GM19372 (cell line): ENCODE results near the gene PHKG2.
"Not testable (repeated sequence)": the region's sequence is repeated elsewhere in the genome, so short reads cannot be mapped to it uniquely, and the experiment has no call there.

Source experiments
- ATAC-seq: cut with Tn5 transposase; IDR thresholded peaks from one replicate; pipeline ENCODE4 v1.9.1; 2021; ENCODE audit warnings: mild to moderate bottlenecking, low read depth, moderate library complexity; ENCODE audit not compliant: unreplicated experiment

PHKG2 gene

DNA sequence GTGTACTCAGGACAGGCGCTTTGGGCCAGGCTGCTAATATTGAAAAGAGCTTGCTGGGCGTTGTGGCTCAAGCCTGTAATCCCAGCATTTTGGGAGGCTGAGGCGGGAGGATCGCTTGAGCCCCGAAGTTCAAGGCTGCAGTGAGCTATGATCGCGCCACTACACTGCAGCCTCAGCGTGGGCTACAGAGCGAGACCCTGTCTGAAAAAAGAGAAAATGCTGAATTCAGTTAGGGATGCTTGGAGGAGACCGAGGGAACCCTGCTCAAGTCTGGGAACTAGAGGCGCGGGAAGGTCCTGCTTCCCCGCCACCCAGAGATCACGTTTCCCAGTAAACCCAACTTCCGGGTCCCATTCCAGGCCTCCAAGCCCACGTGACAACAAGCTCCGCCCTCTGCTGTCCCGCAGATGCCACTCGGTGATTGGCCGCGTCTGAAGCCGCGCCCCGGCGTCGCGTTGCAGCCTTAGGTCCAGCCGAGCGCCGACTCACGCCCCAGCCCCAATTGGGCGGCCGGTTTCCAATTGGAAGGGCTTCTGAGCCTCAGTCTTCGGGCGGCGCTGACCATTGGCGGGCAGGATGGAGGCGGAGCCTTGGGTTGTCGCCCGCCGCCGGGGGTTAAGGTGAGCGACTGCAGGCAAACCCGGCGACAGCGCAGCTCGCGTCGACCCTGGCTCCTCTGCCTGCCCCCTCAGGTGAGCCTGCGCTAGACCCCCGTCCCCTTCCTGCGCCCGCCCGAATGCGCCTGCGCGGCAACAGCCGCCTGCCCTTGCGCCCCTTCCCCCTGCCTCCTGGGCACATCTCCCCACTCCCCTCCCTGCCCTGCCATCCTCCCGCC is at the start of gene PHKG2:
PHKG2 (plus strand) TSS at position 627 of the 835 bp plus-strand sequence. CDS start 396 bp downstream, outside the sequence.
- peak; percentile 94 for ATAC-seq

DNA sequence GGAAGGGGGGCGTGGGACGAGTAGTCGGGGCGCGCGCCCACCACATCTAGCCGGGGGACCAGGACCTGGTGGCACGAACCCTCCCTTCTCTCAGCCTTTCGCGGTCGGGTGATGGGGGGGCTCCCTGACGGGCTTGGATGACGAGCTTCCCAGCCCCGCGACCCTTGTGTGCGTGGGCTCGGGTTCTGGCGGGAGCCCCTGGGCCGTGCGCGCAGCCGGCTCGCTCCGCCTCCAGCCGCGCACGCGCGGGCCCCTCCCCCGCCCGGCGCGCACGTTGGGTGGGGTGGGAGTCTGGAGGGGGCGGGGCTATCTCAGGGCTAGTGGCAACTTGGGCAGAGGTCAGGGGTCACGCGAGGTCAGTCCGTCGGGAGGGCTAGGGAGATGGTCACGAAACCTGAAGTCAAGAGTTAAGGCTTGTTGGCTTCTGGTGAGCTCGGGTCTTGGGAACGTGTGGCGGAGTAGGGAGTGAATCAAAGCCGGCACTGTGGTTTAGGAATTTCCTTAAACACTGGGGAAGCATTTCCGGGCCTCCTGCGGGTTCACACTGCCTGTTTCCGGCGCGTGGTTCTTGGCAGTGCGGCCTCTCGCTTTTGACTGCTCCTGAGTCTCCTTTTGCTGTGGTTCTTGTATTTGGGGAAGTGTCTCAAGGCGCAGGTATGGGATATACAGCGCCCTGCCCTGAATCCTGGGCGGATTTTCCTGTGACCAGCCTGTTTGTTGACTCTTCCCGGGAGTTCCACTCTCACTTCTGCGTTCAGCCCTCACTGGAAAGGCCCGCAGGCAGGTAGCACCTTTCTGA is 49.2 kb upstream of the PHKG2 start, which contains the start of gene SRCAP:
SRCAP (plus strand) TSS at position 356 of the 799 bp plus-strand sequence. CDS start 1,654 bp downstream, outside the sequence.
- peak; percentile 31 for ATAC-seq

DNA sequence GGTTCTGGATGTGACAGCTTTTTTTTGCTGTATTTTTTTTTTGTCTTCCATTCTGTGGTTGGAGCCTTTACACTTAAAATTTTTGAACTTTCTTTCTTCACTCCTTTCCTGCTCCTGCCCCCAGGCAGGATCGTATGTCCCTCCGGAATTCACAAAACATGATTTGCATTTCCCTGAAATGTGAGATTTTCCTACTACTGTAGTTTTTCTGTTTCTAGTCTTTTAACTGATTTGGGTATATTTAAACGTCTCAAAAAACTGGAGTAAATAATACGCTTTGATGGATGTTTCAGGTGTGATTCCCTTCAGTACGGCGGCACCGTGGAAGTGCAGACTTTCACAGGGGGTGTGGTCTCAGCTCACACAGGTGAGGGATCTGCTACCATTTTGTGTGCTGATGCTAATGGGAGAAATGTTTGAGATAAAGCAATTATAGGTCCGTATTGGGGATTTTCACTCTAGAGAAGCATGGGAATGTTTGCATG is 48.6 kb upstream of the PHKG2 start:
- no peak for ATAC-seq

- no peak for ATAC-seq
Observed at GRCh38 chr16:30700491-30700890, 47.7 kb upstream of the PHKG2 start.

GRCh38 chr16:30700971-30701370 is 47.3 kb upstream of the PHKG2 start:
- ATAC-seq: no peak

DNA sequence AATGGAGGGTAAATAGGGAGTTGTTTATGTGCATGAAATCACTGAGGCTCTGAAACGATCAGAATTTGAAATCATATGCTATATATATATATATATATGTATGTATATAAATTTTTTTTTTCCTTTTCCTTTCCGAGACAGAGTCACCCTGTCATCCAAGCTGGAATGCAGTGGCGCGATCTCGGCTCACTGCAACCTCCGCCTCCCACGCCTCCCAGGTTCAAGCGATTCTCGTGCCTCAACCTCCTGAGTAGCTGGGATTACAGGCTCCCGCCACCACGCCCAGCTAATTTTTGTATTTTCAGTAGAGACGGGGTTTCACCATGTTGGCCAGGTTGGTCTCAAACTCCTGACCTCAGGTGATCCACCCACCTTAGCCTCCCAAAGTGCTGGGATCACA is 45.2 kb upstream of the PHKG2 start:
- not testable (repeated sequence) for ATAC-seq

DNA sequence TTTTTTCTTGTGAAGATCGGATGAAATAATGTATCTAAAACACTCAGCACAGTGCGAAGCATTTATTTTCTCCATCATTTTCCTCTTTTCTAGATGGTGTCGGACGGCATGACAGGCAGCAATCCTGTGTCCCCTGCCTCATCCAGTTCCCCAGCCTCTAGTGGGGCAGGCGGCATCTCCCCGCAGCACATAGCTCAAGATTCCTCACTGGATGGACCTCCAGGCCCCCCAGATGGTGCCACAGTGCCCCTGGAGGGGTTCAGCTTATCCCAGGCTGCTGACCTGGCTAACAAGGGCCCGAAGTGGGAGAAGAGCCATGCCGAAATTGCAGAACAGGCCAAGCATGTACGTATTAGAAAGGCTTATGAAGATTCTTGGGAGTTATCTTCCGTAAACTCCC is 44.3 kb upstream of the PHKG2 start:
- ATAC-seq: no peak

GRCh38 chr16:30706046-30706445 is 42.2 kb upstream of the PHKG2 start:
- ATAC-seq: no peak

DNA sequence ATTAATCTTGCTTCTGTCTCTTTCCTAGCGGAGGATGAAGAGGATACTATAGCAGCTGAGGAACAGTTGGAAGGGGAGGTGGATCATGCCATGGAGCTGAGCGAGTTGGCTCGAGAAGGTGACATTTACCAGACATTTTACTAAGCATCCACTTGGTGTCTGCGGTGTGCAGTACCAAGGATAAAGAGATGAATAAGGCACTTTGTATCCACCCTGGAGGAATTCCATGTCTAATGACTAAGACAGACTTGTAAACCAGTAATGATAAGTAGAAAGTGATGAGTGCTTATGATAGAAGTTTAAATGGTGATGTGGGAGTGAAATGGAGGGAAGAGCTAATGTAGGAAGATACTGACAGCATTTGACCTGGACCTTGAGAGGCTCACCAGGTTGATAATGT is 37.3 kb upstream of the PHKG2 start:
- ATAC-seq: no peak

GRCh38 chr16:30711712-30712111 is 36.5 kb upstream of the PHKG2 start:
- ATAC-seq: no peak

DNA sequence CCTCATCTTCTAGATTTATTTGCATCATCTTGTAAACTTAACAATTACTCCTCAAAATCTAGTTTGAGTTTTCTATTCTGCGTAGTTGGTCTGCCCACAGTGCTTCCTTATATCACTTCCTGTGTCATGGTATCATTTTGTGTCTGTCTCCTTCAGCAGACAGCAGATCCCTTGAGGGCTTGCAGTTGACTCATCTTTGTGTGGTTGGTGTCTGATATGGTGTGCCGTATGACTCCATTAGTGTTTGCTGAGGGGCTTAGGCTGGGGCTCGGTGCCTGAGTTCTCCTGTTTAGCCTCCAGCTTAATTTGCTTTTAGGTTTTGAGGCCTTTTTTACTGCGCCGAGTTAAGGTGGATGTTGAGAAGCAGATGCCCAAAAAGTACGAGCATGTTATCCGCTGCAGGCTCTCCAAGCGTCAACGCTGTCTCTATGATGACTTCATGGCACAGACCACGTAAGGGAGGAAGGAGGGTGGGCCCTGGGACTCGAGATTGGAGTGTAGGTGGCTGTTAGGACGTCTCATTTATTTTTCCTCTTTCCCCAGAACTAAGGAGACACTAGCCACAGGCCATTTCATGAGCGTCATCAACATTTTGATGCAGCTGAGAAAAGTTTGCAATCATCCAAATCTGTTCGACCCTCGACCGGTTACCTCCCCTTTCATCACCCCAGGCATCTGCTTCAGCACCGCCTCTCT is 32.3 kb upstream of the PHKG2 start:
- no peak for ATAC-seq

DNA sequence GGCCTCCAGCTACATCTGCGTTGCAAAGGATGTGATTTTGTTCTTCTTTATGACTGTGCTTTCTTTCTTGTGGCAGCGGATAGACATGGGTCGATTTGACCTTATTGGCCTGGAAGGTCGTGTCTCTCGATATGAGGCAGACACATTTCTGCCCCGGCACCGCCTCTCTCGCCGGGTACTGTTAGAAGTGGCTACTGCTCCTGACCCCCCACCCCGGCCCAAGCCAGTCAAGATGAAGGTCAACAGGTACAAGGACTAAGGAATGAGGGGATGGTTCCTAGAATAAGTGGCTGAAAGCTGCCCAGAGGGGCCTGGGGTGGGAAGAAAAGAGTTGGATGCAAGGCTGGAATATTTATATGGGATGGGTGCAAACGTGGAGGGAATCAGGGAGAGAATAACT is 28.1 kb upstream of the PHKG2 start:
- ATAC-seq: no peak

- no peak for ATAC-seq
Observed at GRCh38 chr16:30720694-30721093, 27.5 kb upstream of the PHKG2 start.

DNA sequence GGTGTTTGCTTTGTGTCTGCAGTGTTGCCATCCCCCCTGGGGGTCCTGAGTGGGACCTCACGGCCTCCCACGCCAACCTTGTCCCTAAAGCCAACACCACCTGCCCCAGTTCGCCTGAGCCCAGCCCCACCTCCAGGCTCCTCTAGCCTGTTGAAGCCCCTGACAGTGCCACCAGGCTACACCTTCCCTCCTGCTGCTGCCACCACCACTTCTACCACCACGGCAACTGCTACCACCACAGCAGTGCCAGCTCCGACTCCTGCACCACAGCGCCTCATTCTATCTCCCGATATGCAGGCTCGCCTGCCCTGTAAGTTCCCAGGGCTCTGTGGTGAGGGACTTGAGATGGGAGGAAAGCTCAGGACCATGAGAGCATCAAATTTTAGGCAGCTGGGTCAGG is 27.1 kb upstream of the PHKG2 start:
- no peak for ATAC-seq

DNA sequence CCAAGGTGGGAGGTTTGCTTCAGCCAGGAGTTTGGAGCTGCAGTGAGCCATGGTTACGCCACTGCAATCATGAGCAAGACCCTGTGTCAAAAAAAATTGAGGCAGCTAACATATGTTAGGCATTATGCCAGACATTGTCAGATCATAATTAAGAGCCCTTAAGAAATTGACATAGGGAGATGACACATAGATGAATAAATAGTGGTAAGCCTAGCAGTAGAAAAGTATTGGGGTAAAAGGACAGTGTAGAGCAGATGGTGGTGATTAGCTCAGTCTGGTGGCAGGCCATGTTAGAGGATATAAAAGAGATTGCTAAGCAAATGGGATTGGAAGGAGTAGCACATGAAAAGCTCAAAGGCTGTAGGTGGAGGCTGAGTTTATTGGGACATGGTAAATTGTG is 26.6 kb upstream of the PHKG2 start:
- ATAC-seq: no peak

GRCh38 chr16:30722443-30722842 is 25.8 kb upstream of the PHKG2 start:
- no peak for ATAC-seq

DNA sequence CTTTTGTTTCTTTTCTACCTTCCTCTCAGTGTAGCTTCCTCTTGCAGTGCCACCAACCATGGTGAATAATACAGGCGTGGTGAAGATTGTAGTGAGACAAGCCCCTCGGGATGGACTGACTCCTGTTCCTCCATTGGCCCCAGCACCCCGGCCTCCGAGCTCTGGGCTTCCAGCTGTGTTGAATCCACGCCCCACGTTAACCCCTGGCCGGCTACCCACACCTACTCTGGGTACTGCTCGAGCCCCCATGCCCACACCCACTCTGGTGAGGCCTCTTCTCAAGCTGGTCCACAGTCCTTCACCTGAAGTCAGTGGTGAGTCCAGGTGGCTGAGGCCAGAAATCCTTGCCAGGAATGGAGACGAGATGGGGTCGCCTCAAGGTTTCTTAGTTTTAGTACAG is 25.3 kb upstream of the PHKG2 start:
- ATAC-seq: no peak

DNA sequence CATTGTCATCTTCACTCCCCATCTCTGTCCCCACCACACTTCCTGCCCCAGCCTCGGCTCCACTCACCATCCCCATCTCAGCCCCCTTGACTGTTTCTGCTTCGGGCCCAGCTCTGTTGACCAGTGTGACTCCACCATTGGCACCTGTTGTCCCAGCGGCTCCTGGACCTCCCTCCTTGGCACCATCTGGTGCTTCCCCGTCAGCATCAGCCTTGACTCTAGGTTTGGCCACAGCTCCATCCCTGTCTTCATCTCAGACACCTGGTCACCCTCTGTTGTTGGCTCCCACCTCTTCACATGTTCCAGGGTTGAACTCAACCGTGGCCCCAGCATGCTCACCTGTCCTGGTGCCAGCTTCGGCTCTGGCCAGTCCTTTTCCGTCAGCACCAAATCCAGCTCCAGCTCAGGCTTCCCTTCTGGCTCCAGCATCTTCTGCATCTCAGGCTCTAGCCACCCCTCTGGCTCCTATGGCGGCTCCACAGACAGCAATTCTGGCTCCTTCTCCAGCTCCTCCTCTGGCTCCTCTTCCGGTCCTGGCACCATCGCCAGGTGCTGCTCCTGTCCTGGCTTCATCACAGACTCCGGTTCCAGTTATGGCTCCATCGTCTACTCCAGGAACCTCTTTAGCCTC is 24.4 kb upstream of the PHKG2 start:
- ATAC-seq: no peak

- no peak for ATAC-seq
Observed at GRCh38 chr16:30724641-30725417, 23.4 kb upstream of the PHKG2 start.

GRCh38 chr16:30725418-30725792 is 22.8 kb upstream of the PHKG2 start:
- ATAC-seq: no peak
